DMS153 treated with DMSO at 0.1 percent for 48 hours (cell line): ENCODE results near the gene SLC29A1.
A peak's percentile ranks its signal among the peaks of the same experiment; 100 is the strongest.
"Not testable (repeated sequence)": the region's sequence is repeated elsewhere in the genome, so short reads cannot be mapped to it uniquely, and the experiment has no call there.

Experiments used
- DNase-seq: peaks from one replicate; lab custom pipeline; 2025; ENCODE audit not compliant: unreplicated experiment; lab: John Stamatoyannopoulos, UW

Gene SLC29A1

GRCh38 chr6:44221291-44221960 is 2.0 kb upstream of the SLC29A1 start:
- peak; percentile 32 for DNase-seq

DNA sequence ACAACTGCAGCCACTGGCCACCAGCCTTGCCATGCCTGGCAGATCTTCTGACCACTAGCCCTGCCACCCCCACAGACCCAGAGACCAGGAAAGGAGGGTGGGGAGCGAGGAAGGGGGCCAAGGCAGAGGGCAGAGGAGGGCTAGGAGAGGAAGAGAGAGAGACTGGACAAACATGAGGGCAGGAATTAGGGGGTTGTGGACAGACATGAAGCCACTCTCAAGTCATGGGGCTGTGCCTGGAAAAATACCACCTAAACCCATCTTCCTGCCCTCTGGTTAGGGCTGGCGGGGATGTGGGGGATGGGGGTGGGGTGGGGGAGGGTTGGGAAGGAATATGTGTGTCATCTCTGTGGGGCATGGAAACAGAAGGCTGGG is 1.4 kb upstream of the SLC29A1 start:
- DNase-seq = no peak

- DNase-seq = peak; percentile 29
Measured at GRCh38 chr6:44222486-44223318, 693 bp upstream of the SLC29A1 start.

DNA sequence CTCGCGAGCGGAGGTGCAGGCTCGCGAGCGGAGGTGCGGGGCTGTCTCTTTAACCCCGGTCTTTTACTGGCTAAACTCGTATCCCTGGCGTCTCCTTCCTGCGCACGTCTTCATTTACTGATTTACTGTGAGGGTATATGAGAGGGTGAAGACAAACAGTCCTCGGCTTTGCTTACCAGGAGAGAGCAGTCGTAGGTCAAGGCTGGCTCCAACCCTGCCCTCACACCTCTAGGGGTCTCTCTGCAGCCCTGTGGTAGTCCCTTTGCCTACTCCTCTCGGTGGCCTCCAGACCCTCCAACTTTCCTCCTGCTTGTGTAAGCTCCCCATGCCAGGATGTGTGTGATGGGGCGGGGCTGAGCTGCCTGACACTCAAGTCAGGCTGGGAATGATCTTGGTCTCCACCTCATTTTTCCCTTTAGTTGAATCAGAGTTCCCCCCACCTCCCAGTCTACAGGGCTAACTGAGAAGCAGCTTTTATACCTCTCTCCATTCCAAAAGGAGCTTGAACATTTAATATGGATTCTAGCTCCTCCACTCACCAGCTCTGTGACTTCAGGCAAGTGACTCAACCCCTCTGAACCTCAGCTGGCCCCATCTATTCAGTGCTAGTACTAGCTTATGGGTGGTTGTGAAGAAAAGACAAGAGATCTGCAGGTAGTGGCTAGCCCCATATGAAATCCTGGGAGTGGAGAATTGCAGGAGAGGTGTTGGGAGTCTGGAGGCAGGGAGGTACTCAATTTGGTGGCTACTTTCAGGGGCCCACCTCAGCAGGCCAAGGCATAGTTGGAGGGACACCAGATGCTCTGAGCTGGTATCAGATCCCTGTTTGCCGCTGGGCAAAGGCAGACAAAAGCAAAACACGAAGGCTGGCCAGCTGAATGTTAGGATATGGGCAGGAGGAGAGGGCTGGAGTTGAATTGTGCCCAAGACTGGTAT is 902 bp downstream of the SLC29A1 start:
- no peak for DNase-seq

- no peak for DNase-seq
Measured at GRCh38 chr6:44224965-44225305, 1.5 kb downstream of the SLC29A1 start.

DNA sequence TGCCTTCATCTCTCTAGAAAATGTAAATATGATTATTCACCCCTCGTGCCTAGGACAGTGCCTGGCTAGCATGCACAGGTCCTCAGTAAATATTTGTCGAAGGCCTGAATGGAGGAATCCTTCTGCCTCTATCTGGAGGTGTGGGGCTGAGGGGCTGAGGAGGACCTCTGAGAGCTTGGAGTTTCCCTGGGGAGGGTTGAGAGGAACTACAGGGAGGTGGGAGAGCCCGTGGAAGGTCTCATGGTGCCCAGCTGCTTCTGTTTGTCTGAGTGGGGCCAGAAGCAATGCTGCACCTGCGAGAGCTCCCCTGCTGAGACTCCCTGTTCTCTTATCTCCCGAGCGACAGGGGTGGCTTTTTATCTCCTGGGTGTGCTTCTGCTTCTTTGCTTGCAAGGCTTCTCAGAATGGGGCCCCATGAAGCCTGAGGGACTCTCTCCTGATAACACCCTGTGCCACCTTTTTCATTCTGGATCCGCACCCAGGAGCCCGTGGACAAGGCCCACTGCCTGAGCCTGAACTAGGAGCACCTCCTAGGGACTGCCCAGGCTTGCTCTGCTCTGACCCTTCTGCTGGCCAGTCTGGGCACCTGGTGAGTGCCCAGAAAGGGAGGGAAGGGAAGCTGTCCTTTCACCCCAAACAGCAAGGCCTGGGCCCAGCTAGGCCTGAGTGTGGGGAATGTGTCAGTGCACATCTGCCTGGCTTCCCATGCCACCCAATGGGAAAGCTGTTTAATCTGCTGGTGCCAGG is 2.4 kb downstream of the SLC29A1 start:
- DNase-seq = no peak

- no peak for DNase-seq
Measured at GRCh38 chr6:44226368-44227147, 3.2 kb downstream of the SLC29A1 start.

DNA sequence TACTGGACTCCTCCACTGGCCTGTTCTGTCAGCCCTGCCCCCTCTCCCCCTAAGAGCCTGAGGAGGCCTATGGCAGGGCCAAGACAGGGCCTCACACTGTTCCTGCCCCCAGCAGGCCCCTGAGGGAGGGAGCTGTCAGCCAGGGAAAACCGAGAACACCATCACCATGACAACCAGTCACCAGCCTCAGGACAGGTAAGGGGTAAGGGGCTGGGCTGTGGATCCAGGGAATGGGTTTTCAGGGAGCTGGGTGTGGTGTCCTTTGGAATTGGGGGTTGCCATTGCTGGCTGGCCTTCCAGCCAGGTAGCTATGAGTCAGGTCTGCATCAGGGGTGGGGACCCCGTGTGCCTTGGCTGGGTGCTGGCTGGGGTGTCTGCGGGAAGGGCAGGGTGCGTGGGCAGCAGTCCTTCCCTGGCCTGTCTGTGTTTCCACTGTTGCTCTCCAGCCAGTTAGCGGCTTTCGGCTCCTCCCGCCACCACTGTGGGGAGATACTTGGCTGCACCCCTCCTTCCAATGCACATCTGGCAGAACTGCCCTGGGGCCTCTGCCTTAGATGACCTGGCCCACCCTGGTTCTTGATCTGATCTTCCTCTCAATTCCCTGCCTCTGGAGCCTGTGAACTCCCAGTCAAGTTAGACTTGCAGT is 3.9 kb downstream of the SLC29A1 start:
- no peak for DNase-seq

DNA sequence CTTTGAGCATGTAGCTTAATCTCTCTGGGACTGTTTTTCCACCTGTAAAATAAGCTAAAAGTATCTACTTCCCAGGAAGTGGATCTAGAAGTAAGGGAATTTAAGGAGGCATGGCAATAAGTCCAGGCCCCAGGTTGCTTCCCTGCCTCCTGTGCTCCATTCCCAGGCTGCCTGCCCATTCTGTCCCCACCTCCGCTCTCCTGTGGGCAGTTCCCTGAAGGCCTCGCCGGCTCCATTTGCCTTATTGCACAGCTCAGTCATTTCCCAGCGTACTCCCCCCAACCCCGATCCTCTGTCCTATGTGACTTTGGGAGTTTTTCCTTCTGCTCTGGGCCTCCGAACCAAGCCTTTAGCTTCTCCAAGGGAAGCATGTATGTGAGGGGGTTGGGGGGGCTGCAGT is 4.6 kb downstream of the SLC29A1 start:
- no peak for DNase-seq

DNA sequence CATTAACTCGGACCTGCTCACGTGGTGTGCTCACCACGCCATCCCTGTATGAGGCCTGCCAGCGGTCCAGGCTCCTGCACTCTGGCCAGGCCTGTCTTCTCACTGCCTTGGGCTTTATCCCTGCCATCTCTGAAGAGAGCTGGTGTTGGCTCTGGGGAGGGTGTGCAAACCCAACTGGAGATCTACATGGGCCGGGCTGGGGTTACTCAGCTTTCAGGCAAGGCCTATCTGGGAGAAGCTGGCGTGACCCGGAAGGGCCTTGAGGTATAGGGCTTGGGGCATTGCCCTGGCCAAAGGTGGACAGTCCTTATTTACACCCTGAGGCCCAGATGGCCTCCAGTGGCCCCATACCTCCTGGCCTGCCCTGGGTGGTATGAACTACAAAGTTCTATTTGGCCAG is 5.0 kb downstream of the SLC29A1 start:
- DNase-seq = no peak

DNA sequence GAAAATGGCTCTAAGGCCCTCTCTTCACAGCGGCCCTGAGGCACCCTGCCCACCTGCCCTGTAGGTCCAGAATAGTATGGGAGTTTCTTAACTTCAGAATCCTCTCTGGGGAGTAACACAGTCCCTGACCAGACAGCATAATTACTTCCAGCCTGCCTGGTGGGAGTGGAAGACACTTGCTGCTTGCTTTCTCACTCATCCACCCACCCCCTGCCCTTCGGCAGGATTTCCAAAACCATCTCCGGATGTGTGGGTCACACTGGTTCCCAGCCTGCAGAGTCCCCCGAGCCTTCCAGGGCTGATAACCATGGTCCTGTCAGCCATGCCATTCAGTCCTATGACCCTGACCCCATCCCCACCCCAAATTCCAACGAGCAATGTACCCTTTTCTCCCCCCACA is 5.4 kb downstream of the SLC29A1 start:
- DNase-seq = no peak

DNA sequence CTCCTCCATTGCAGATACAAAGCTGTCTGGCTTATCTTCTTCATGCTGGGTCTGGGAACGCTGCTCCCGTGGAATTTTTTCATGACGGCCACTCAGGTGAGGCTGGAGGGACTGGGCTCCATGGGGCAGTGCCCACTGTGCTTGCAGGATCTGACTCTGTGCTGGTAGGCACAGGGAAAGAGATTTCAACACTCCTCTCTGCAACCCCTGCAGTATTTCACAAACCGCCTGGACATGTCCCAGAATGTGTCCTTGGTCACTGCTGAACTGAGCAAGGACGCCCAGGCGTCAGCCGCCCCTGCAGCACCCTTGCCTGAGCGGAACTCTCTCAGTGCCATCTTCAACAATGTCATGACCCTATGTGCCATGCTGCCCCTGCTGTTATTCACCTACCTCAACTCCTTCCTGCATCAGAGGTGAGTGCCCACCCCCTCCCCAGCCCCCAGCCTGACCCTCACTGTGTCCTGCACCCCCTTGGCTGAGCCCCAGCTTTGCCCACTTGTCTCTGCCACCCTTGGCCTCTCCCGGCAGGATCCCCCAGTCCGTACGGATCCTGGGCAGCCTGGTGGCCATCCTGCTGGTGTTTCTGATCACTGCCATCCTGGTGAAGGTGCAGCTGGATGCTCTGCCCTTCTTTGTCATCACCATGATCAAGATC is 6.1 kb downstream of the SLC29A1 start:
- no peak for DNase-seq

- DNase-seq = no peak
Measured at GRCh38 chr6:44230034-44230675, 6.8 kb downstream of the SLC29A1 start.

DNA sequence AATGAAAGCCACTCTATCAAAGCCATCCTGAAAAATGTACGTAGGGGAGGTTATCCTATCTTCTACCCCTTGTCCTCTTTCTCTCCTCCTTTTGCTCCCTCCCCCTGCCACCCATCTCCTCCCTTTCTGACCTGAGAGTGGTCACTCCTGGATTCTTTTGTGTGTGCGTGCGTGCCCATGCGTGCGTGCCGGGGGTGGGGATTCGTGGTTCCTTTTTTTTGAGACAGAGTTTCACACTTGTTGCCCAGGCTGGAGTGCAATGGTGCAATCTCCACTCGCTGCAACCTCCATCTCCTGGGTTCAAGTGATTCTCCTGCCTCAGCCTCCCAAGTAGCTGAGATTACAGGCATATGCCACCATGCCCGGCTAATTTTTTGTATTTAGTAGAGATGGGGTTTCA is 8.0 kb downstream of the SLC29A1 start:
- not testable (repeated sequence) for DNase-seq

GRCh38 chr6:44232676-44233566 is 9.5 kb downstream of the SLC29A1 start:
- DNase-seq = no peak

DNA sequence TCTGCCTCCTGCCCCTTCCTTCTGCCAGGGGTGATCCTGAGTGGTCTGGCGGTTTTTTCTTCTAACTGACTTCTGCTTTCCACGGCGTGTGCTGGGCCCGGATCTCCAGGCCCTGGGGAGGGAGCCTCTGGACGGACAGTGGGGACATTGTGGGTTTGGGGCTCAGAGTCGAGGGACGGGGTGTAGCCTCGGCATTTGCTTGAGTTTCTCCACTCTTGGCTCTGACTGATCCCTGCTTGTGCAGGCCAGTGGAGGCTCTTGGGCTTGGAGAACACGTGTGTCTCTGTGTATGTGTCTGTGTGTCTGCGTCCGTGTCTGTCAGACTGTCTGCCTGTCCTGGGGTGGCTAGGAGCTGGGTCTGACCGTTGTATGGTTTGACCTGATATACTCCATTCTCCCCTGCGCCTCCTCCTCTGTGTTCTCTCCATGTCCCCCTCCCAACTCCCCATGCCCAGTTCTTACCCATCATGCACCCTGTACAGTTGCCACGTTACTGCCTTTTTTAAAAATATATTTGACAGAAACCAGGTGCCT is 10.2 kb downstream of the SLC29A1 start:
- no peak for DNase-seq
